Stimulated activated CD8-positive, alpha-beta memory T cell treated with anti-CD3 and anti-CD28 coated beads, Interleukin-12 subunit alpha, Interleukin-12 subunit beta, amount 100 ng/mL, for 24 hours (primary cell): ENCODE data around the gene MTMR8.
"Not testable (repeated sequence)": the region's sequence is repeated elsewhere in the genome, so short reads cannot be mapped to it uniquely, and the experiment has no call there.

ENCODE experiments used
- DNase-seq: peaks from one replicate; pipeline ENCODE4 v3.0.0-alpha.2; 2020; ENCODE audit errors: extremely low read depth

Gene MTMR8

DNA sequence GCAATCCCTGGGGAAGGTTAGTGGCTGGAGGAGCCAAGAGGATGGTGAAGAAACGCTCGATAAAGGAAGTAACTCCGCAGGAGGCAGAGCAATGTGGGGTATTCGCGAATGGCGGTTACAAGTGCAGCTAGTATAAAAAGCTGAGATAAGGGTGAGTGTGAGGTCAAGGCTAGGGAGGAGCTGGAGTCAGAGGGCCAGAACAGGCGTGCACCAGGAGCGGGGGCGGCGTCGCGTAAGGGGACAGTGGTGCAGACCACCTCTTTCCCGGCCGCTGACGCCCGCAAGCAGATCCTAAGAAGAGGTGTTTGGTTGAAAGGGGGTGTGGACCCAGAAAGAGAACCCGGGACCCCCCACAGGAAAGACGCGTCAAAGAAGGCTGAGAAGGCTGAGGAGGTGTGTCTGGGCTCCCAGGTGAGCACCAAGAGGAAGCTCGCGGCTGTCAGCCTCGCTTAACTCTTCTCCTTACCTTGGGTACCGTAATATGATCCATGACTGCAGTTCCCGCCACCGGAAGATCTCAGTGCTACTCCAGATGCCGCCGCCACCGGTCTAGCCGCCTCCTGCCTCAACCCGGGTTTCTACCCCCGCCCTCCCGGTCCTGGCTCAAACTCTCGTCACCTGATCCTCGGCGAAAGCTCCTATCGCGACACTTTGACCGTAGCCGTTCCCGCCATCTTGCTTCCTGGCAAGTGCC lies at the start of gene MTMR8:
Gene MTMR8 (minus strand): TSS at position 579 of the 694 bp plus-strand sequence. CDS start 89 bp downstream, at position 490.
- DNase-seq: peak; percentile 39

DNA sequence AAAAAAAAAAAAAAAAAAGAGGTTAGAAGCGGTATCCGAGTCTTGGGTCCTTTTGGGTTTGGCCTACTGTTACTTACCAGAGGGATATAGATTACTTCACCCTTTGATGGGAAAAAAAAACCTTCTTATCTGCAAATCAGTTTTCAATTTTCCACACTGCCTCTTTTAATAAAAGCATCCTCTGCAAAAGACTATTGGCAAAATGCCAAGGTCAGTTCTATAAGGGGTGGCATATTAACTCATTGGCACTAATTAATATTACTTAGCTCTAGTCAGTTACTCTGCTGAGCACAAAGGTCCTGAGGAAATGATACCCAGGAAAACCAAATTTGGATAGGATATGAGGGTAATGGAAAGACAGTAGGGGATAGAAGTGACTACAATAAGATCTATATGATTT lies 44.3 kb upstream of the MTMR8 start:
- no peak for DNase-seq

DNA sequence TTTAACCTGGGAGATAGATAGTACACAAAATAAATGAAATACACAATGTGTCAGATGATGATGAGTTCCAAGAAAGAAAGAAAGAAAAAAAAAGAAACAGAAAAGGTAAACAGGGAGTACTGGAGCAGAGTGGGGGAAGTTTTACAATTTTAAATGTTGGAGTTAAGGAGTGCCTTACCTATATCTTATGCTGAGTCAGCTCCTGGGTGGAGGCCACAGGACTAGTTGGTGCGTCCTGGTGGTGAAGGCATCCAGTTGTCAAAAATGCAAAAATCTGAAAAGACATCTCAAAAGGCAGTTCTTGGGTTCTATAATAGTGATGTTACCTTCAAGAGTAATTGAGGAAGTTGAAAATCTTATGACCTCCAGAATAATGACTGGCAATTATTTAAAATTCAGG lies 42.4 kb upstream of the MTMR8 start:
- DNase-seq: no peak

DNA sequence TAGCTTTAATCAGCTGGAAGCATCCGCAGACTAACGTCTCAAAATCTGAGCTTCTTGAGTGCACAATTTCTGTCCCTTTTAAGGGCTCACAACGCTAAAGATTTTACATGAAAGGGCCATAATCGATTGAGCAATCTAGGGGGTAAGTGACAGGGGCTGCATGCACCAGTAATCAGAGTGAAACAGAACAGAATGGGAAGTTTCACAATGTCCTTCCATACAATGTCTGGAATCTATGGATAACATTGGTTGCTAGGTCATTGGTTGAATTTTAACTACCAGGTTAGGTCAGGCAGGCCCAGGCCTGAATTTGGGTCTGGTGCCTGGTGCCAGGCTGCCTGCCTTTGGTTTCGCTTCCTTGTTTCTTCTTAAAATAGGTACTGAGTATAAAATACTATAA lies 42.0 kb upstream of the MTMR8 start:
- no peak for DNase-seq

DNA sequence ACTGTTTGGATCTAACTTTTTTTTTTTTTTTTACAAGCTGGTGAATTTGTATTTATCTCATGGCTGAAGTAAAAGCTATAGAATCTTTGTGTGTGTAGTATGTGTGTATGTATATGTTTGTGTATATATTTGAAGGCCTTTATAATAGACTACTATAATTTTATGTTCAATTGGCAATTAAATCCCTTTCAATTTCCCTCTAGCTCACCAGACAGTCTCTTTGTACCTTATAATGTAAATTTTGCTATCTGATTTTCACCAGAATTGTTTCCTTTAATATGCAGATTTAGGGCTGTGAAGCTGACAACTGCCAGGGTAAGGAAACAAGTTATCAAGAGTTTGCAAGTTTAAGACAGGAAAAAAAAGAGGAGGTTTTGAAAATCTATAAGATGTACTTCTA lies 33.1 kb upstream of the MTMR8 start:
- no peak for DNase-seq

DNA sequence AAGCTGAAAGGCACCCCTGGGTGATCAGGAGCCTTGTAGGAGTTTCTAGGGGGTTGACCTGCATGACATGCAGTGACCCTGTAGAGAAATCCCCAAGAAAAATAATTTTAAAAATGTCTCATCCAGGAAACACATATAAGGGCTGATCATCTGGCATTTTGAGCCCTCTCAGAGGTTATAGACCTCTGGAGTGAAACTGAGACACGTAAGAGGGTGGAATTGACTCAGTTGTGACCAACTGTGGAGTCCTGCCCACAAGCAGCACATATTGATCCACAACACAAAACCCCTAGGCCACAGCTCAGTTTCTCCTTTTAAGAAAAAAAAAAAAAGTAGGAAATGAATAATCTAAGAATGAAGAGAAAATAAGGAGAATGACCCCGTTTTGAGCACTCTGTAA lies 32.5 kb upstream of the MTMR8 start:
- no peak for DNase-seq

DNA sequence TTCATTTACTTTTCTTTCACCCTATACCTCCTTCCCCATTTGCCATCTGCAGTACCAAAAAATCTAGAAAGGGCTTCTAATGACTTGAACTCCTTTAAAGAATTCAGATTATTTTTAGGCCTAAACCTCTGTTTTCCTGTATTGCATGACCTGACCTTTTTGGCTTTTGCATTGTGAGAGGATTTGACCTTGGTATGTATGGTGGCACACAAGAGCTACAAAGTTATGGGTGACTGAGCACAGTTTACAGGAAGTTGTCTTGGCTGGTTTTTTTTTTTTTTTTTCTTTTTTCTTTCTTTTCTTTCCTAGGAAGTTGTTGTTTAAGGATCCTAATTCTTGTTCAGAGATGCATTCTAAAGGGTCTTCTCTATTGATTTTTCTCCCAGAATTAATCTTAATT lies 32.0 kb upstream of the MTMR8 start:
- no peak for DNase-seq

DNA sequence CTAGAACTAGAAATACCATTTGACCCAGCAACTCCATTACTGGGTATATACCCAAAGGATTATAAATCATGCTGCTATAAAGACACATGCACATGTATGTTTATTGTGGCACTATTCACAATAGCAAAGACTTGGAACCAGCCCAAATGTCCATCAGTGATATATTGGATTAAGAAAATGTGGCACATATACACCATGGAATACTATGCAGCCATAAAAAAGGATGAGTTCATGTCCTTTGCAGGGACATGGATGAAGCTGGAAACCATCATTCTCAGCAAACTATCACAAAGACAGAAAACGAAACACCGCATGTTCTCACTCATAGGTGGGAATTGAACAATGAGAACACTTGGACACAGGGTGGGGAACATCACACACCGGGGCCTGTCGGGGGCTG lies 14.5 kb upstream of the MTMR8 start:
- not testable (repeated sequence) for DNase-seq

DNA sequence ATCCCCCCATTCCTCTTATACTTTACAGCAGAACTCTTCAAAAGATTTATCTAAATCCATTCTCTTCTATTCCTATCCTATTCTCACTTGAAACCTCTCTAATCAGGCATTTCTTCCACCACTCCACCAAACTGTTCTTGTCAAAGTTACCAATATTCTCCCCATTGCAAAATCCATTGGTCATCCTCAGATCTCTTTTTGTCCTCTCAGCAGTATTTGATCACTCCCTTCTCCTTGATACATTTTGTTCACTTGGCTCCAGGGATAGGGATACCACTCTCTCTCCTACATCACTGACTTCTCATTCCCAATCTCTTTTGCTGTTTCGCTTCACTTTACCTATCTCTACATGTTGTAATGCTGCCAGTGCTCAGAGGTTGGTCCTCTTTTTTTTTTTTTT lies 2.8 kb upstream of the MTMR8 start:
- DNase-seq: no peak

DNA sequence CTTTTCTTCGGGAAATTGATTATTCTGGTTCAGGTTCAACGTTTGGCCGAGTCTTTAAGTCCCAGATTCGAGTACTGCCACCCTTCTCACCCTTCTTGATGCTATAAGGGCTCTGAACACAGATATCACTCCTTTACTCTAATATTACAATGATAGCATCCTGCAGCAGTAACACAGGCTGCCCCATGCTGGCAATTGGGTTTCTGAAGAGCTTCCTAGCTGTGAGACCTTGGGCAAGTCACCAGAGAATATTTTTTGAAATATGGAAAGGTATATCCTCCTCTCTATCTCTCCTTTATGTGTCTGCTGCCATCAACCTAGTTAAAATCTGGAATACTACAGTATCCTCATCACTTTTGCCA lies 297 bp upstream of the MTMR8 start:
- no peak for DNase-seq

DNA sequence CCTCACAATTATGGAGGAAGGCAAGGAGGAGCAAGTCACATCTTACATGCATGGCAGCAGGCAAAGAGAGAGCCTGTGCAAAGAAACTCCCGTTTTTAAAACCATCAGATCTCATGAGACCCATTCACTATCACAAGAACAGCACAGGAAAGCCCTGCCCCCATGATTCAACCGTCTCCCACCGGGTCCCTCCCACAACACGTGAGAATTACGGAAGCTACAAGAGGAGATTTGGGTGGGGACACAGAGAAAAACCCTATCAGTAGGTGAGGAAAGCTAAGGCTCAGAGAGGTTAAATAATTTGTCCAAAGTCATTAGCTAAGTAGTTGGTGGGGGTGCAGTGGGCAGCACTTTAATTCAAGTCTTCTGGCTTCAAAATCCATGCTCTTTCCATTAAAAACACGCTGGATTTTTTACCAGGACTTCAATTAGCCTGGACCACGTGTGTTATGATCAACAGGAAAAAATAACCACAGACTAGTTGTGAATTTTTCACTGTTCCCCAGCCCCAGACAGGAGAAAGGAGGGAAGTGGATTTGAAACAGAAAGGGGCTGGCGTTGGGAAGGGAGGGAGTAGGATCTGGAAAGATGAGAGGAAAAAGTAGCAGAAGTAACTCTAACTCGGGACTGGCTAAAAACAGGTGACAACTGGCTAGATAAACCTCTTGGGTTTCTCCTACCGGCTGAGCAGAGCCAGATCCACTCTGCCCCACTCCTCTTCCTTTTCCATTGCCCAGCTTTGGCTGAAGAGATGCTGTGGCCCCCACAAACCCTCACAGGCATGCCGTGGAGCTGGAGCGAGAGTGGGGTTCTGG lies 986 bp downstream of the MTMR8 start:
- DNase-seq: no peak

DNA sequence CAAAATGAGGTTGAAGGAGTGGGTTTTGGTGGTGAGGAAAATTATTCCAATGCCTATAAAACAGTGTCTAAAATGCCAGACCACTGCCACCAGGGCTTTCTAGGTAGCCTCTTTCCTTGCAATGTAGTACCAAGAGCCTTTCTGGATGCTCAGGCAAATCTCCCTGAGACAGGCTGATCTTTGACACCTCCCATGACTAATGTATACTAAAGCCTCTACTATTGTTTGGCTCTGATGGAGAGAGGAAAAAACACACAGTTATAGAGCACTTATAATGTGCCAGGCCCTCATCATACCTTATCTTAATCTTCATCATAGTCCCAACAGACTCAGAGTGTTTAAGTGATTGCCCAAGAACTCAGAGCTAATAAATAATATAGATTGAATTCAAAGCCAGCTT lies 5.8 kb downstream of the MTMR8 start:
- no peak for DNase-seq

DNA sequence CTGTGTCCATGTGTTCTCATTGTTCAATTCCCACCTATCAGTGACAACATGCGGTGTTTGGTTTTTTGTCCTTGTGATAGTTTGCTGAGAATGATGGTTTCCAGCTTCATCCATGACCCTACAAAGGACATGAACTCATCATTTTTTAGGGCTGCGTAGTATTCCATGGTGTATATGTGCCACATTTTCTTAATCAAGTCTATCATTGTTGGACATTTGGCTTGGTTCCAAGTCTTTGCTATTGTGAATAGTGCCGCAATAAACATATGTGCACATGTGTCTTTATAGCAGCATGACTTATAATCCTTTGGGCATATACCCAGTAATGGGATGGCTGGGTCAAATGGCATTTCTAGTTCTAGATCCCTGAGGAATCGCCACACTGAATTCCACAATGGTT lies 14.5 kb downstream of the MTMR8 start:
- DNase-seq: not testable (repeated sequence)

DNA sequence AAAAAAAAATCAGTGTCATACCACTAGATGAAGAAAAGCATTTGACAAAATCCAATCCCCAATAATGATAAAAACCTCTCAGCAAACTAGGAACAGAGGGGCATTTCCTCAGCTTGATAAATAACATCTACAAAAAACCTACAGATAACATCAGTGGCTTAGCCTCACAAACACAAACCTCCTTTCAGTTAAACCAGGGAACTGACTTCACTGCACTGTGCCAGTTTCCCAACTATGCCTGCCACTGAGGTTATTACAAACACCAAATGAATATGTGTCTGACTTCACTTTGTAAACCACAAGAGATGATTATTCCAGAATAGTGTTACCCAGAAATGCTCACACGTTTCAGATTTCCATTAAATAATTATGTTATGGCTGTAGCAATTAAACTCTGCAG lies 15.3 kb downstream of the MTMR8 start:
- DNase-seq: no peak

DNA sequence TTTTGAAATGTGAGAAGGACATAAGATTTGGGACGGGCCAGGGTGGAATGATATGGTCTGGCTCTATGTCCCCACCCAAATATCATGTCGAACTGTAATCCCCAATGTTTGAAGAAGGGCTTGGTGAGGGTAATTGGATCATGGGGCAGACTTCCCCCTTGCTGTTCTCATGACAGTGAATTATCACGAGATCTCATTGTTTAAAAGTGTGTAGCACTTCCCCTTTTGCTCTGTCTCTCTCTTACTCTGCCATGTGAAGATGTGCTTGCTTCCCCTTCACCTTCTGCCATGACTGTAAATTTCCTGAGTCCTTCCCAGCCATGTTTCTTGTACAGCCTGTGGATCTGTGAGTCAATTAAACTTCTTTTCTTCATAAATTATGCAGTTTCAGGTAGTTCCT lies 17.5 kb downstream of the MTMR8 start:
- no peak for DNase-seq

DNA sequence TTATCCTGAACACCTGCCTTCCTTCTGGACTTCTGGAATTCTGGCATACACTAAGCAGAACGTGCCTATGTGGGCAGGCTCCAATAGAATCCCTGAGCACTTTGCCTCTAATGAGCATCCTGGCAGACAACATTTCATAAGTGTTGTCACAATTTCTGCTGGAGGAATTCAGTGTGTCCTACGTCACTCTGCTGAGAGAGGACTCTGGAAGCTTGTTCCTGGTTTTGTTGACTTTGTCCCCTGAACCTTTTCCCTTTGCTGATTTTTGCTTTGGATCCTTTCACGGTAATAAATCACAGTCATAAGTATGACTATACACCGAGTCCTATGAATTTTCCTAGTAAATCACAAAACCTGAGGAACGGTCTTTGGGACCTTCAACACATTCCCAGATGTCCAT lies 43.2 kb downstream of the MTMR8 start:
- DNase-seq: no peak

DNA sequence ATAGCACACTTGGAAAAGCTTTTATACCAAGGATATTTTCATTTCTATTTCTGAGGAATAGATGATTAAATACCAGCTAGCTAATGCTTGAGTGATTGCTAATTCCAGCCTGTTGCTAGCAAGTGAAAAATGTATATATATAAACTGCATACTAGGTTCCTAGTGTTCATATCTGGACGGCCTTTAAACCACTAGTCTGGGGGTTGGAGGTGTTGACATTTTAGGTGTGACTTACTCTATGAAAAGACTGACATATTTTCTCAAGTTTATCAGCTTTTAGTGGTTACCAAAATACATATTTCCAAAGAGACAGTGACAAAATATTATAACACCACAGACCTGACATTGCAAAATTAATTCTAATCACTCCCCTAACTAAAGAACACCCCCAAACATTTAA lies 44.7 kb downstream of the MTMR8 start:
- no peak for DNase-seq

DNA sequence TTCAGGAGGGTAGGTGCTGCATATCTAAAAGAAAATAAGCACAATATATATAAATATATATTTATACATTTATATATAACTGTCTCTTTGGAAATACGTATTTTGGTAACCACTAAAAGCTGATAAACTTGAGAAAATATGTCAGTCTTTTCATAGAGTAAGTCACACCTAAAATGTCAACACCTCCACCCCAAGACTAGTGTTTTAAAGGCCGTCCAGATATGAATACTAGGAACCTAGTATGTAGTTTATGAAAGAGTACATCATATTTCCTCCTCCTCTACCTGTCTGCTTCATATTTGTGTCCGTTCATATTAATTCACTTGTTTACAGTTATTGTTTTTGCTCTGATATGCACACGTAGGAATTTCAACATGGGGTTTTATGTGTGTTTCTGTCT lies 45.2 kb downstream of the MTMR8 start:
- no peak for DNase-seq

DNA sequence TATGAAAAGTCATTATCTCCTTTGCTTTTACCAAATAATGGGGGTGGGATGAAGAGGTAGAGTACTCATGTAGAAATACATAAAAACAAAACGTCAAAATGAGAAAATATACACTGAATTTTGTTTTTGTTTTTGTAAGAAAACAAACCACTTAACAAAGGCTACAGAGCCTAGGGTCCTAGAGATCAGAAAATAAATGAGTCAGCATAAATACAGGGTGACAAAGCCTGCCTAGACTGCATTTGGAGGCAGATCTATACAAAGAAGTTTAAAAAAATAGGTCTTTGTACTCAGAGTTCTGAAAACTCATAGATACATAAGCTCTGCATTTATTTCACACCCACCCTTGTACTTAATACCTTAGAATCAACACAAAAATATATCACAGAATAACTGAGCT lies 52.4 kb downstream of the MTMR8 start:
- no peak for DNase-seq

DNA sequence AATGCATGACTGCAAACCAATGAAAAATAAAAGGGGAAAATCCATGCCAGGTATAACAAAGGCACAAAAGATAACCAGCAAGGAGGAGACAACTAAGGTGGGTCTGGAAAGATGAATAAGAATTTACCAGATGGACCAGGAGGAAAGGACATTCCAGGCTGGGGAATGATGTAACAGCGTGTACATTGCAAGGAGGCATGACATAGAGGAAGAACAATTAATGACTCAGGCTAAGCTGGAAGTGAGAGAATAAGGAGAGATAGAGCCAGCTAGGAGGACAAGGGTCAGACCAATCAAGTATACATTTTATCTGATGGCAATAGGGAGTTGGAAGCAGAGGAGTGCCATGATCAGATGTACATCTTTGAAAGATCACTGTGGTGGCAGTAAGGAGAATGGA lies 57.0 kb downstream of the MTMR8 start:
- no peak for DNase-seq

DNA sequence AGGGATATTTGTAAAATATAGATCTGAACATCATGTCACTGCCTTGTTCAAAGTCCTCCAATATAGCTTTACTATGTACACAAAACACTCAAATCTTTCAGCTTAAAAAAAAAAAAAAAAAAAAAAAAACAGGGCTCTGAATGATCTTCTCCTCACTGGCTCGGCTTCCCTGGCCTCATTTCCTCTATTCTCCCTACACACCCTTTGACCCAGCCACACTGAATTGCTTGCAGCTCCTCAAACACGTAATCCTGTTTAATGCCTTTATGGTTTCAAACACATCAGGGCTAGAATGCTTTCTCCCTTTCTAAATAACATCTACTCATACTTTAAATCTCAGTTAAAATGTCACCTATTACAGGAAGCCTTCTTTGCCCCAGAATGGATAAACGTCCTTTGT lies 60.8 kb downstream of the MTMR8 start:
- DNase-seq: no peak

DNA sequence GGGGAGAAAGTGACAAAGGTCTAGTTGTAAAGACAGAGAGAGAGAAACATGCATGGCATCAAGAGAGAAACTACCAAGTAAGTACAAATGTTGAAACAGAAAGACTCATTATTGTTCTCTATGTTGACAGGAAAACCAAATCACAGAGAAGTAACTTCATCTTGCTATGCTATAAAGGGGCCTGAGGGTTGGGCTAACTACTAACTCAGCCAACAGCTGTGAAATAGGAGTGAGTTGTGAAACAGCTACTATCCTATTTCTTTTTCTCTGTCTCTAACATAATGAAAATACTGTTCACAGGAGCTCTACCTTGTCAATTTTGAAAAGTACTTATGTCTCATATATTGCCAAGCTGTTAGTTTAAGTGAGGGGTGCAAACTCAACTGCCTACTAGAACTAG lies 65.0 kb downstream of the MTMR8 start:
- DNase-seq: no peak

DNA sequence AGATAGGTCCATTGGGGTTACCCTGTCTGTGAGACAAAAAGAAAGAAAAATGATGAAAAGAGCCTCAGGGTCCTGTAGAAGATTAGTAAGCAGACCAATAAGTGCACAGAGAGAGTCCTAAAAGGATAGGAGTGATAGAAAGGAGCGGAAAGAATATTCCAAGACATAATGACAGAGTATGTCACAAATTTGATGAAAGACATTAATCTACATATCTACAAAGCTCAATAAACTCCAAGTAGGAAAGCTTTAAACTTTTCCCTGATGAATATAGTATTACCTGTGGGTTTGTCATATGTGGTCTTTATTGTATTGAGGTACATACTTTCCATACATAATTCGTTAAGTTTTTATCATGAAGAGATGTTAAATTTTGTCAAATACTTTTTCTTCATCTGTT lies 73.7 kb downstream of the MTMR8 start:
- DNase-seq: no peak

DNA sequence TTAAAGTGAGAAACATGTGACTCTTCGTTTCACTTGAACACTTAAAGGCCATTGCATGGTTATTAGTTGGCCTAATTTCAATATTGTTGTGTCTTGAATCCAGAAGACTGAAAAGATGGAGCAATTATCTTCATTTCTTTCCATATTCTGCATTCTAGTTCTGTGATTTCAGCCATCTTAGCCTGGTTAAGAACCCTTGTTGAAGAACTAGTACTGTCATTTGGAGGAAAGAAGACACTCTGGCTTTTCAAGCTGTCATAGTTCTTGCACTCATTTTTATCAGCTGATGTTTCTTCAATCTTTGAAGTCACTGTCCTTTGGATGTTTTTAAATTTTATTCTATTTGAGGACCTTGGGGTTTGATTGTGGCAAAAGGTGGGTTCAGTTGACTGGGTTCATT lies 81.6 kb downstream of the MTMR8 start:
- no peak for DNase-seq
